ENCODE measurements around the gene ITPR1. TPM values are rescaled to one million over a fixed set of nuclear protein-coding genes. Genes with fewer than 3 reads are reported as not detected.
A peak's percentile ranks its signal among the peaks of the same experiment; 100 is the strongest.

Gene ITPR1
- polyA plus RNA-seq, 1 donor from 2014 or later, result 38.3 TPM

DNA sequence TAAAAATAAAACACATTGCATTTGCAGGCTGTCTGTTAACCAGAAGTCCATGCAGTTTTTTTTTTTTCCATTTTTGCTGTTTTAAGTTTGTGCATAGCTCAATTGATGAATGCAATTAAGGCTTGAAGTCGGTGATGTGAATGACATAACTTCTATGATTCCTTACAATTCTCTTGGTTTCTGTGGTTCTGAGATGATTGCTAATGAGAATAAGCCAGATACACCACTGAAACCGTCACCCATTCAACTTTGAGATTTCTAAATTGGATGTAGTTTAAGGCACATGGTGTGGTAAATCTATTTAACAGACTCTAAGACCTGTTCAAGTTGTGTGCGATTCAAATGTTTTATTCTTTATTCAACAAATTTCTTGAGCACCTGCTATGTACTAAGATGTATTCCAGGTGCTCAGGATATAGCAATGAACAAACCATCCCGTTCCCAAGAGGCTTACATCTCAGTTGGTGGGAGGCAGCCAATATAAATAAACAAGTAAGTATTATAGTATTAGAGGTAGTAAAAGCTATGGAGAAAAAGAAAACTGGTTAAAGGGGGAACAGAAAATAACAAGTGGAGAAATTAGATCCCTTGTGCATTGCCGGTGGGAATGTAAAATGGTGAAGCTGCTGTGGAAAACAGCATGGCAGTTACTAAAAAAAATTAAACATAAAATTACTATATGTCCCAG lies 4.0 kb downstream of the ITPR1 start:
- Mint-ChIP-seq H3K4me1 (peaks cover 45 to 54% (median 53%) of the 10 kb centered on the region in 3 donors), H3K4me3 (peak overlapping the region; percentile 87 to 99 (median 98)), H3K27me3 (no peaks in the 10 kb centered on the region), H3K9me3 (no peaks in the 10 kb centered on the region), H3K27ac (peak overlapping the region in 1 of 3 donors; percentile 2), H3K36me3 (peaks cover 7% of the 10 kb centered on the region)

DNA sequence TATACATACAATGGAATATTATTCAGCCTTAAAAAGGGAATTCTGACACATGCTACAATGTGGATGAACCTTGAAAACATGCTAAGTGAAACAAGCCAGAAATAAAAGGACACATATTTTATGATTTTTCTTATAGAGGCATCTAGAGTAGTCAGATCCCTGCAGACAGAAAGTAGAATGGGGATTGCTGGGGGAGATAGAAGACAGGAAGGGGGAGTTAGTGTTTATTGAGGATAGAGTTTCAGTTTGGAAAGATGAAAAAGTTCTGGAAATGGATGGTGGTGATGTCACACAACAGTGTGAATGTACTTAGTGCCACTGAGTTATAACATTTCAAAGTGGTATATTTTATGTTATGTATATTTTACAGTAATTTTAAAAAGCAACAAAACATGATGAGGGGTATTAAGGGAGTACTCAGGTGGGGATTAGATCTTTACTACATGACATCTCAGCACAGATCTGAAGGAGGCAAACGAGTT lies 4.7 kb downstream of the ITPR1 start:
- peaks cover 7% of the 10 kb centered on the region for H3K36me3 Mint-ChIP-seq
- peak overlapping the region in 2 of 4 donors; percentile 44 to 53 for H3K4me3 Mint-ChIP-seq

DNA sequence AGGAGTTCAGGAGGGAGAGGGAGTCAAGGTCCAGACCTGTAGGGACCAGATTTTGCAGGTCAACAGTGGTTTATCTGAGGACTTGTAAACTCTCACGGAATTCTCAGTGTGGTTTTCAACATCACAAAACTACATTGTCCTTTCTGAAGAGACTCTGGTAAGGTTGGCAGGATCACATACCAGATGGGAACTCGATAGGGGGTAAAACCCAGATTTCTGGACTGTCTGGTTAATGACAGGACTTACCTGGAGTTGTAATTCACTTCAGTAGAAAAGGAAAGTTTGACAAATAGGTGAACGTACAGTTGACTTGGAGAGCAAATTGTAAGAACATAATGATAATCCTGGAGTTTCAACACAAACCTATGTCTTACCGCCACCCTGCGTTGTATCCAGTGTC lies 5.3 kb downstream of the ITPR1 start:
- Mint-ChIP-seq H3K4me3 (peak overlapping the region in 1 of 4 donors; percentile 44), H3K36me3 (peaks cover 7% of the 10 kb centered on the region), H3K9me3 (no peaks in the 10 kb centered on the region), H3K4me1 (peaks cover 51 to 61% (median 59%) of the 10 kb centered on the region in 3 donors), H3K27ac (no peak overlapping the region), H3K27me3 (no peaks in the 10 kb centered on the region)

More for the DNA sequence above, 4.7 kb downstream of the ITPR1 start:
- H3K27ac Mint-ChIP-seq, result peak overlapping the region in 2 of 3 donors; percentile 20 to 31
- peaks cover 45 to 56% (median 54%) of the 10 kb centered on the region in 3 donors for H3K4me1 Mint-ChIP-seq
- H3K27me3 Mint-ChIP-seq, result no peaks in the 10 kb centered on the region
- H3K9me3 Mint-ChIP-seq, result no peaks in the 10 kb centered on the region

DNA sequence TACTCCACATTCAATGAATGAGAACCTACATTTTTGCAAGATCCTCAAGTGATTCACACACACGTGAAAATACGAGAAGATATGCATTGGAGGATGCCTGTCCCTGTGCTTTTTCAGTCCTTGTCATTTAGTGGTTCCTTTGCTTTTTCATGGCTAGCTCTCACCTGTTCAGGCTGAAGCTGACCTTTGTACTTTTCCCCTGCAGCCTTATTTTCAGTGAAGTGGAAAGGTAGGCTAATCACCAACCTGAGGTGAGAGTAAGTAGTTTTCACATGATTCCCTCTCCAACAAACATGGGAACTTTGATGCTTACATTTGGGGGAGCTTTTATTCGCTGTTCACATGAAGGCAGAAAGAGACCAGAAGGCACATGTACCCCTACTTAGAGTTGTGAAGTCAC lies 8.3 kb downstream of the ITPR1 start:
- Mint-ChIP-seq H3K36me3 (peaks cover 10% of the 10 kb centered on the region), H3K4me3 (peak overlapping the region in 2 of 4 donors; percentile 19 to 80), H3K27me3 (no peaks in the 10 kb centered on the region), H3K4me1 (peaks cover 49 to 73% (median 68%) of the 10 kb centered on the region in 3 donors), H3K27ac (peak overlapping the region; percentile 65 to 98 (median 69)), H3K9me3 (no peaks in the 10 kb centered on the region)

DNA sequence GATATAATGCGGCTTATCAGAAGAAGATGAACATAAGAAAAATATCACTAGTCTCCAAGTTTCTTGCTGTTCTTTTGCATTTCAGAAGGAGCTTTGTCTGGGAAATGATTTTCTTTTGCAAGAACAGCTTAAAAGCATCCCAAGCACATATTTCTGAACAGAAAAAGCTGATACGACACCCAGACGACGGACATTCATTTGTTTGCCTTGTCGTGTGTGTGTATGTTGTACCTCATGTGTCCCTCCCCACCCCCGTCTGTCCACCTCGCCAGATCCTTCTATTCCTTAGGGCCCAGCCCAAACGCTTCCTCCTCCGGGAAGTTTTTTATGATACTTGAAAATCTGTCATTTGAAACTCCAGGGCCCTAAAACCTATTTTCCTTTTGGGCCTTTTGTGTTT lies 8.8 kb downstream of the ITPR1 start:
- H3K9me3 Mint-ChIP-seq, result no peaks in the 10 kb centered on the region
- peak overlapping the region in 2 of 4 donors; percentile 19 to 80 for H3K4me3 Mint-ChIP-seq
- H3K4me1 Mint-ChIP-seq, result peaks cover 47 to 73% (median 69%) of the 10 kb centered on the region in 3 donors
- H3K36me3 Mint-ChIP-seq, result peaks cover 10% of the 10 kb centered on the region
- H3K27me3 Mint-ChIP-seq, result no peaks in the 10 kb centered on the region
- H3K27ac Mint-ChIP-seq, result peak overlapping the region in 2 of 3 donors; percentile 69 to 98

DNA sequence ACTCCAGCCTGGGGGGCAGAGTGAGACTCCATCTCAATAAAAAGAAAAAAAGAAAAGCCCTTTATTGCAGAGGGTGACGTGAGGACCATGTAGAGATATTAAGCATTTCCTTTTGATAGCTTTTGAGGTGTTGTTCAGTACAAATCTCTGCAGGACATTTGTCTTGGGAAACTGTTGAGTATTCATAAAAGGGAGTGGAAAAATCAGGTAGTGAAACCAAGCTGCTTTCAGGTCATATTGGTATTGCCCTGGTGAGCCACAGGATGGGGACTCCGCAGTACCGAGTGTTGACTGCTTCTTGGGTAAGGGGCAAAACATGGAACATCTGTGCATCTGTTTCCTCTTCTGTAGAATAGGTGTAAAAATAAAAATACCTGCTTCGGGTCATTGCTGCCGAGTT lies 9.9 kb downstream of the ITPR1 start:
- H3K4me3 Mint-ChIP-seq, result peak overlapping the region; percentile 83 to 93 (median 84)
- H3K4me1 Mint-ChIP-seq, result peaks cover 50 to 74% (median 71%) of the 10 kb centered on the region in 3 donors
- H3K27me3 Mint-ChIP-seq, result no peaks in the 10 kb centered on the region
- no peaks in the 10 kb centered on the region for H3K9me3 Mint-ChIP-seq
- H3K27ac Mint-ChIP-seq, result peak overlapping the region; percentile 93 to 98 (median 98)
- H3K36me3 Mint-ChIP-seq, result peaks cover 10% of the 10 kb centered on the region

DNA sequence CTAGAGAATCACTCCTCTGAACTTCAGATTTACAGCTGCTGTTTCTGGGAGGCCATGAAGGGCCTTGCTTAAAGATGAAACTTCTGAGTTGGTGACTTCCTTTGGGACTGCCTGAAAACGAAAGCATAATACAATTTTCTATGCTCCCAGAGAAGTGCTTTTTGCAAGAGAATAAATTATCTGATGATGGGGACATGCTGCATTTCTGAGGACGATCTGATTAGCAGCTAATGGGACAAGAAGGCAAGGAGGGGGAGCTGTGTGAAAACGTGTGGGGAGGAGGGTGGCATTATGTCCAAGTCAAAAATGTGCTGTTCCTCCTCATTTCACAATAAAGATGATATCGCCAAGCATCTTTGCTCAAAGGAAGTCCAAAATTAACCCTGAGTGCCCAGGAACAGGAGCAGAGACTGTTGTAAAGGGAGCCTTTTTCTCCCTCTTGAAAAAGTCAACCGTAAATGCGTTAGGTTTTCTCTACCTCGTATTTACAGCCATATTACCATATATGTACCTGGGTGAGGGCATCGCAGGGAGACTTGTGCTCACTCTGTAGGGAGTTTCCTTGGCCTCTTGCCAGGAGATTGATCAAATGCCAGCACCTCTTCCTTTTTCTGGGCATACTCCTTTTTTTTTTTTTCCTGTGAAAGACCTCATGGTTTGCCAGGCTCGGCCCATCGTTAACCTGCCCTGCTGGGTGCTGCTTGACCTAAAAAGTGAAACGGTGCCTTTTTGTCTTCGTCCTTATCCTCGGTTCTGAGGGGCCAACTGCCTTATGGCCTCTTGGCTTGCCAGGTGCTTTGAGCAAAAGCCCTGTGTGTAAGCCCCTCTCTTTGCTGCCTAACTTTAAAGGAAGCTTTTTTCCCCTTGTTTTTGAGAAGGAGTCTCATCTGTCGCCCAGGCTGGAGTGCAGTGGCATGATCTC lies 11.5 kb downstream of the ITPR1 start:
- Mint-ChIP-seq H3K4me3 (peak overlapping the region; percentile 83 to 93 (median 86)), H3K9me3 (no peaks in the 10 kb centered on the region), H3K27ac (peak overlapping the region; percentile 93 to 98 (median 98)), H3K27me3 (no peaks in the 10 kb centered on the region), H3K36me3 (peaks cover 4% of the 10 kb centered on the region), H3K4me1 (peaks cover 58 to 79% (median 69%) of the 10 kb centered on the region in 3 donors)

DNA sequence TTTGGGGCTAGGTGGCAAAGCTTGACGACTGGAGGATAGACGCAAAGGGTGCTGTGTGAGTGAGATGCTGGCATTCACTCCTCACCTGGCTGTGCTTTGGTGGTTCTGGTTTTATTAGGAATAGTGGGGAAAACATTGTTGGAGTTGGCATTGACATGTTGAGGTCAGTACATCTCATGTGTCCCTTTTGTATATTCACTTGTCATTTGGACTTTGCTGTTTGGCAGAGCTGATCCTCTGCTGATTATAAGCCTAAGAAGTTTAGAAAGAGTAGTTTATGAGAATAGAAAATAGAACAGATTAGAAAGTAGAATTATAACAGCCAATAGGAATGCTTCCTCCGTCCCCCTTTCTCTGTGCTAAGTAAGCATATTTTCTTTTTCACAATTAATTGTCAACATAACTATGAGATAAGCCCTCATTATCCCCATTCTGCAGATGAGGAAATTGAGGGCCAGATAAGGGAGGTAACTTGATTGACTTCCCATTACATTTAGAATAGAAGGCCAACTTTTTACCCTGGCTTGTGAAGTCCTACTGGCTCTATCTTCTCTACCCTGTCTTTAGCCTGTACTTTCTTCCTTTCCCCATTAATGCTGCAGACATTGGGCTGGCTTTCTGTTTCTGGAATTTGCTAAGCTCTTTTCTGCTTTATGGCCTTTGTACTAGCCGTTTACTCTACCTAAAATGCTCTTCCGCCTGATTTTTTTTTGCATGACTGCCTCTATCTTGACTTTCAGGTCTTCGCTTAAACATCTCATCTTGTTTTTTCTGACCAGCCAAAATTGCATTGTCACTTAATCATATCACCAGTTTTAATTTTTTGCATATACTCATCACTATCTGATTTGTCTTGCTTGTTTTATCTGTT lies 12.8 kb downstream of the ITPR1 start:
- no peaks in the 10 kb centered on the region for H3K9me3 Mint-ChIP-seq
- H3K27ac Mint-ChIP-seq, result peak overlapping the region; percentile 93 to 98 (median 98)
- H3K27me3 Mint-ChIP-seq, result no peaks in the 10 kb centered on the region
- H3K4me1 Mint-ChIP-seq, result peaks cover 71 to 87% (median 73%) of the 10 kb centered on the region in 3 donors
- peaks cover 4% of the 10 kb centered on the region for H3K36me3 Mint-ChIP-seq
- peak overlapping the region; percentile 83 to 93 (median 86) for H3K4me3 Mint-ChIP-seq

DNA sequence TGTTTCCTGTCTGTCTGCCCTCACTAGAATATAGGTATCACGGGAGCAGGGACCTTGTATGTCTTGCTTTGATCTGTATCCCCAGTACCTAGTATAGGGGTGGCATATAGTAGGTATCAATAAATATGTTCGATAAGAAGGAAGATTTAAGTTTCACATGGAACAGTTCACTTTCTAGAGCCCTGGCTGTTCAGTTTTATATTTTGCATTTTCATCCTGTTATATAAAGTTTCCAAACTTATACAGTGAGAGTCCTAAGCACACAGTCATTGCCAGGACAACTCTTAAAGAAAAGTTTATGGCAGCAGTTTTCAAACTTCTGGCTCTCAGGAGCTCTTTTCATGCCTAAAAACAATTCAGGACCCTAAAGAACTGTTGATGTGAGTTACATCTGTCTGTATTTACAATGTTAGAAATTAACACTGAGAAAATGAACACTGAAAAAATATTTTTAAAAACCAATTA lies 13.4 kb downstream of the ITPR1 start:
- Mint-ChIP-seq H3K36me3 (peaks cover 4% of the 10 kb centered on the region), H3K4me1 (peaks cover 72 to 86% (median 76%) of the 10 kb centered on the region in 3 donors), H3K27ac (peak overlapping the region; percentile 93 to 98 (median 98)), H3K9me3 (no peaks in the 10 kb centered on the region), H3K27me3 (no peaks in the 10 kb centered on the region), H3K4me3 (peak overlapping the region; percentile 83 to 93 (median 86))

DNA sequence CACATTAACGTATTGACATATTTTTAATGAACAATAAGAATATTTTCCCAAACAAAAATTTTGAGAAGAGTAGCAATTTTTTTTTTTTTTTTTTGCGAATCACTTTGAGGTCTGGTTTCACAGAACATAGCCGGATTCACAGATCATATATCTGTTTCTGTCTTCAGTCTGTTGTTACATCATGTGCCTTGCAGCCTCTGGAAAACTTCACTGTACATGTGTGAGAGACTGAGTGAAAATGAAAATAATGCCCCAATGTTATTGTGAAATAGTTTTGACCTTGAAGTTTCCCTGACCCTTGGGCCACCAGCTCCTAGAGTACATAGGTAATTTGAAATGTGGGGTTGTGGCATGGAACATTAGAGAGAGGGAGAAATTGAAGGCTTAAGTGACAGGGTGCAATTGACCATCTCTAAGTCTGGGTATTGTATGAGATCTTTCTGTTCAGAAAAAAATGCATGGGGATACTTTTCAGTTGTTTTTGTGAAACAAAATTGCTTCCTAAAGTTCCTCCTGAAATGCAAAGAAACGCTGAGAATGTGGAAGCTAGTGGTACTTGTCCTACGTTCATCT lies 14.0 kb downstream of the ITPR1 start:
- Mint-ChIP-seq H3K36me3 (peaks cover 4% of the 10 kb centered on the region), H3K4me3 (peak overlapping the region; percentile 36 to 90 (median 80)), H3K27me3 (no peaks in the 10 kb centered on the region), H3K27ac (peak overlapping the region; percentile 82 to 98 (median 93)), H3K9me3 (no peaks in the 10 kb centered on the region), H3K4me1 (peaks cover 68 to 85% (median 73%) of the 10 kb centered on the region in 3 donors)

DNA sequence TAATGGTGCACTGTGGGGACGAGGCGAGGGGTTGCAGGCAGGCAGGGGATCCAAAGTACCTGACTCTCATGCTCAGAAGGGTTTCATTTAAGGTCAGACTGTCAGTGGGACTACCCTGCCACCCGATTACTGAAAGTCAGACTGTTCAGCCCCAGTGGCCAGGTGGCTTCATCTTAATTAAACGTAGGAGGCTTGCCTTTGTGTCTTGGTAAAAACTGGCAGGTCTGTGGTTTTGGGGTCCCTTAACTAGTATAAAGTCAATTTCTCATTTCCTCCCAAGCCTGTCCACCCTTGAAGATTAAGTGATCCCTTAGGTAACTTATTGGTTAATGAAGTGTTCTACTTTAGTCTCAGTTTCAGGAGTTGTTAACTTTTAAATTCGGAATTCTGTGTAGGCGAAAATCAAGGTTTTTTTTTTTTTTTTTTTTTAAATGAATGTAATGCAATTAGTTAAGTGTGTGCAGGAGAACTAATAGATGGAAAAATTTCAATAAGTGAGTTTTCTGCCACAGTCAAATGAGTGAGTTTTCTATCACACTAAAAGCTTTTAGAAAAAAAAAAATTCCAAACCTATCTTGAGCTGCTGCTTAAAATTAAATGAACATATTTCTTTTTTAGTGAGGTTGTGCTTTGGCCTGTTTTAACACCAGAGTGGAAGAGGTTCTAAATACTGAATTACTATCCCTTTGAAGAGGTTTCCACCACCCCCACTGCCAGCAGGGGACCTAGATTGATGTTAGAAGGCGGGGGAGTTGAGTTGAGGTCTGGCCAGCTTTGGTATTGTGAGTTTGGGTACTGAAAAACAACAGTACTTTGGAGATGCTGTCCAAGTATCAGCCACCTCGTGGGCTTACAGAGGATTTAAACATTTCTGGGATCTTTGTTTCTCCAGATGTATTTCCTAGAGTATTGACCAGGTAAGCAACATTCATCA lies 15.2 kb downstream of the ITPR1 start:
- Mint-ChIP-seq H3K4me1 (peaks cover 64 to 85% (median 70%) of the 10 kb centered on the region in 3 donors), H3K4me3 (peak overlapping the region; percentile 65 to 85 (median 80)), H3K27ac (peak overlapping the region; percentile 78 to 93 (median 82)), H3K27me3 (no peaks in the 10 kb centered on the region), H3K9me3 (no peaks in the 10 kb centered on the region), H3K36me3 (peaks cover 4% of the 10 kb centered on the region)

DNA sequence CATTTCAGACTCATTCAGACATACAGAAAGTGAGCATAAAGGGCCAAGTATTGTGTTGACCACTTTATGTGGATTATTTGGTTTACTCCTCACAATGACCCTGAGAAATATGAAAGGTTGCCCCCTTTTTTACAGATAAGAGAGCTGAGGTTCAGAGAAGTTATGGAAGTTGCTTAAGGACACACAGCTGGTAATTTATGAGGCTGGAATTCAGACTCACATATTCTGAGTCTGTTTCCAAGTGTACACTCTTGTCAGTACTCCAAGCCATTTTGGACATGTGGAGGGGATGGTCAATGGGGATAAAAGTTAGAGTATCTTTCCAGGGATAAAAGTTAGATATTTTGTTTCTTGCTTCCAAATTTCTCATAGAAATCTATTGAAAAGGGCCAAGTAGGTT lies 15.9 kb downstream of the ITPR1 start:
- no peaks in the 10 kb centered on the region for H3K27me3 Mint-ChIP-seq
- peaks cover 61 to 83% (median 68%) of the 10 kb centered on the region in 3 donors for H3K4me1 Mint-ChIP-seq
- H3K27ac Mint-ChIP-seq, result peak overlapping the region in 1 of 3 donors; percentile 6
- no peak overlapping the region for H3K4me3 Mint-ChIP-seq
- H3K9me3 Mint-ChIP-seq, result no peaks in the 10 kb centered on the region
- peaks cover 4% of the 10 kb centered on the region for H3K36me3 Mint-ChIP-seq
